ENCODE results near the gene IL4I1.

IL4I1 gene

GRCh38 chr19:49910179-49910578 is 13.5 kb upstream of the IL4I1 start:
- Histone ChIP-seq H3K27me3 (ENCODE audit: control insufficient read depth, insufficient read depth, low read length) (no peaks in the 10 kb centered on the region), H3K4me1 (ENCODE audit: control insufficient read depth, insufficient read depth, low read length) (no peaks in the 10 kb centered on the region), H3K4me3 (ENCODE audit: low read length) (no peak overlapping the region), H3K9ac (ENCODE audit: low read depth, low read length) (no peak overlapping the region), H3K36me3 (ENCODE audit: insufficient read depth, low read length) (peaks cover 55% of the 10 kb centered on the region), H3K9me3 (replicated peaks; ENCODE audit: low read length) (no peaks in the 10 kb centered on the region), H3K4me2 (ENCODE audit: low read length) (no peak overlapping the region)

DNA sequence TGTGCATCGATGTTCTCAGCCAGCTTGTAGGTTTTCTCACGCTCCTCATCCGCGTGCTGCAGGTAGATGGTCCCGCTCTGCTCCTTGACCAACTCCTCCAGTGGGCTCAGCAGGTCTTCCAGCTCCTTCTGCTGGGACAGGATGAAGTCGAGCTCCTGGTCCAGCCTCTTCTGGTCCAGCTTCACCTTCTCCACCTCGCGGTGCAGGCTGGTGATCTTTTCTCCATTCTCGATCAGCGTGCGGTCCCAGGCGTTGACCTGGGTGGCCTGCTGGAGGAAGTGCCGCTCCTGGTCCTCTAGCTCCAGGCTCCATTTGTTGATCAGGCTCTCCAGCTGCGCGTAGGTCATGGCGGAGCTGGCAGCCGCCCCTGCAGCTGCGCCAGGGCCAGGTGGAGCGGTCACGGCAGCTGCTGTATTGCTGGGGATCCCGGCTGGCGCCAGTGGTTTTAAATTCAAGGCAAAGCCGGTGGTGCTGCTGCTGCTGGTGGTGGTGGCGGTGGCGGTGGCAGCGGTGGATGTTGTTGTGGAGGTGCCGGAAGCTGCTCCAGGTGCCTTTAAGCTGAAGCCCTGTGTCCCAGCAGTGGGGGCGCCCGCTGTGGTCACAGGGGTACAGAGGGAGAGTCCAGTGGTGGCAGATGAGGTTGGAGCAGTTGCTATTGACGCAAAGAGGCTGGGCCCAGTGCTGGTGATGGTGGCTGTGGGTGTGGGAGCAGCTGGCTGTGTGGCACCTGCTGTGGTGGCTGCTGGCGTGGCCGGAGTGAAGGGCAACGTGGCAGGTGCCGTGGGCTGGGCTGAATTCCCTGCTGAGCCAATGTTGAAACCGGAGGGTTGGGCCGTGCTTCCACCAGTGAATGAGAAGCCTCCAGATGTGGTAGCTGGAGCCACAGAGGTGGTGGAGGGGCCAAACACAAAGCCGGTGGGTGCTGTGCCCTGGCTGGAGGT is 12.1 kb upstream of the IL4I1 start:
- Histone ChIP-seq H3K4me1 (ENCODE audit: control insufficient read depth, insufficient read depth, low read length) (no peaks in the 10 kb centered on the region), H3K4me3 (ENCODE audit: low read length) (no peak overlapping the region), H3K36me3 (ENCODE audit: insufficient read depth, low read length) (peaks cover 47% of the 10 kb centered on the region), H3K27me3 (ENCODE audit: control insufficient read depth, insufficient read depth, low read length) (no peaks in the 10 kb centered on the region), H3K9ac (ENCODE audit: low read depth, low read length) (no peak overlapping the region), H3K4me2 (ENCODE audit: low read length) (no peak overlapping the region), H3K9me3 (replicated peaks; ENCODE audit: low read length) (no peaks in the 10 kb centered on the region)

DNA sequence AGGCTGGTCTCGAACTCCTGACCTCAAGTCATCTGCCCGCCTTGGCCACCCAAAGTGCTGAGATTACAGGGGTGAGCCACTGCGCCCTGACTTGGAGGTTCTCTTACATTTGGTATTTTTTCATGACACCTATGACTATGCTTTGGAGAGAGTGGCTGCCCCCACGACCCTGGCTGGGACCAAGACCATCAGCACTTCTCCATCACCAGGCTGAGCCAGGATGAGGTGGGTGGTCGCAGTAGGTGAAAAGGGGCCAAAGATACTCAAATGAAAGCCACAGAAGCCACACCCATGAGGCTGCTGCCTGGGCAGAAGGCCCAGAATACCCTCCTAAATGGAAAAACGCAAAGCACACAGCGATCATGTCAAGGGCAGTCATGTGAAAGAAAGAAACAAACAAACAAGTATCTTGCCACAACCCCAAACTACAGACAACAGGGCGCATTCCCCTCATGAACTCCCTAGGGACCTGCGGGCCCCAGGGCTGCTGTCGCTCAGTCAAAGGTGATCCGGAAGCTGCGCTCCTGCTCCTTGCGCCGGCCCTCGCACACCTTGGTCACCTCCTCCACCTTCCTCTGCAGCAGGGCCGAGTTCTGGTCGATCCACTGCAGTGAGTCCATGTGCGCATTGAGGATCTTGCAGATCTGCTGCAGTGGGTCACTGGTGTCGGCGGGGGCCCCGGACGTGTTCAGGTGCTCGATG is 11.2 kb upstream of the IL4I1 start:
- H3K9ac ChIP-seq (ENCODE audit: low read depth, low read length): no peak overlapping the region

GRCh38 chr19:49906879-49907564 is 10.3 kb upstream of the IL4I1 start:
- Histone ChIP-seq H3K4me2 (ENCODE audit: low read length) (no peak overlapping the region), H3K4me3 (ENCODE audit: low read length) (no peak overlapping the region), H3K36me3 (ENCODE audit: insufficient read depth, low read length) (peaks cover 33% of the 10 kb centered on the region), H3K9me3 (replicated peaks; ENCODE audit: low read length) (no peaks in the 10 kb centered on the region), H3K4me1 (ENCODE audit: control insufficient read depth, insufficient read depth, low read length) (no peaks in the 10 kb centered on the region), H3K9ac (ENCODE audit: low read depth, low read length) (no peak overlapping the region), H3K27me3 (ENCODE audit: control insufficient read depth, insufficient read depth, low read length) (no peaks in the 10 kb centered on the region)

More for the DNA sequence above, 11.2 kb upstream of the IL4I1 start:
- peaks cover 39% of the 10 kb centered on the region for H3K36me3 ChIP-seq (ENCODE audit: insufficient read depth, low read length)
- H3K27me3 ChIP-seq (ENCODE audit: control insufficient read depth, insufficient read depth, low read length): no peaks in the 10 kb centered on the region
- no peaks in the 10 kb centered on the region for H3K9me3 ChIP-seq (replicated peaks; ENCODE audit: low read length)
- no peak overlapping the region for H3K4me3 ChIP-seq (ENCODE audit: low read length)
- H3K4me2 ChIP-seq (ENCODE audit: low read length): no peak overlapping the region
- H3K4me1 ChIP-seq (ENCODE audit: control insufficient read depth, insufficient read depth, low read length): no peaks in the 10 kb centered on the region

DNA sequence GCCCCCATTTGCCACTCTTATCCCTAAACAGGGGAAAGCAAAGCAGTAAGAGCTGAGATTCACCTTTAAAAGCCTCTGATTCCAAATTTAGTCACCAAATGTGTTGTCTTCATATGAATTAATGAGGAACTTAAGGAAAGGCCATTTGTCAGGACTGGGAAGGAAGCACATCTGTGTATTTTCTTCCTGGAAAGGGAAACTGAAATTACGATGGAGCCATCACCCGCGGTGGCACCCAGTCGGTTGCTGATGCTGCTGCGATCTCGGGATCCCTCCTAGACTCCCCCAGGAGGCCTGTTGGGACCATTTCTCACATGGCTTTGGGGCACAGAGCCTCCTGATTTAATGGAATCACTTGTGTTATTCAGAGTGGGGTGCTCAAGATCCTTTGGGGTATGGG is 7.4 kb upstream of the IL4I1 start:
- no peaks in the 10 kb centered on the region for H3K9me3 ChIP-seq (replicated peaks; ENCODE audit: low read length)
- H3K9ac ChIP-seq (ENCODE audit: low read depth, low read length): no peak overlapping the region
- H3K4me3 ChIP-seq (ENCODE audit: low read length): no peak overlapping the region

GRCh38 chr19:49895566-49896297 is 955 bp downstream of the IL4I1 start:
- Histone ChIP-seq H3K27me3 (ENCODE audit: control insufficient read depth, insufficient read depth, low read length) (peaks cover 14% of the 10 kb centered on the region), H3K4me3 (ENCODE audit: low read length) (no peak overlapping the region), H3K9ac (ENCODE audit: low read depth, low read length) (no peak overlapping the region), H3K36me3 (ENCODE audit: insufficient read depth, low read length) (no peaks in the 10 kb centered on the region), H3K4me2 (ENCODE audit: low read length) (no peak overlapping the region), H3K9me3 (replicated peaks; ENCODE audit: low read length) (no peaks in the 10 kb centered on the region), H3K4me1 (ENCODE audit: control insufficient read depth, insufficient read depth, low read length) (peaks cover 15% of the 10 kb centered on the region)

More for the DNA sequence above, 7.4 kb upstream of the IL4I1 start:
- Histone ChIP-seq H3K36me3 (ENCODE audit: insufficient read depth, low read length) (peaks cover 21% of the 10 kb centered on the region), H3K27me3 (ENCODE audit: control insufficient read depth, insufficient read depth, low read length) (no peaks in the 10 kb centered on the region), H3K4me2 (ENCODE audit: low read length) (no peak overlapping the region), H3K4me1 (ENCODE audit: control insufficient read depth, insufficient read depth, low read length) (no peaks in the 10 kb centered on the region)

GRCh38 chr19:49894879-49895565 is 1.7 kb downstream of the IL4I1 start:
- no peak overlapping the region for H3K4me3 ChIP-seq (ENCODE audit: low read length)
- H3K9me3 ChIP-seq (replicated peaks; ENCODE audit: low read length): no peaks in the 10 kb centered on the region
- H3K9ac ChIP-seq (ENCODE audit: low read depth, low read length): no peak overlapping the region
- no peaks in the 10 kb centered on the region for H3K36me3 ChIP-seq (ENCODE audit: insufficient read depth, low read length)
- H3K27me3 ChIP-seq (ENCODE audit: control insufficient read depth, insufficient read depth, low read length): peaks cover 14% of the 10 kb centered on the region
- H3K4me2 ChIP-seq (ENCODE audit: low read length): no peak overlapping the region
- H3K4me1 ChIP-seq (ENCODE audit: control insufficient read depth, insufficient read depth, low read length): peaks cover 18% of the 10 kb centered on the region

GRCh38 chr19:49894011-49894664 is 2.5 kb downstream of the IL4I1 start:
- Histone ChIP-seq H3K9ac (ENCODE audit: low read depth, low read length) (no peak overlapping the region), H3K4me1 (ENCODE audit: control insufficient read depth, insufficient read depth, low read length) (peaks cover 21% of the 10 kb centered on the region), H3K4me2 (ENCODE audit: low read length) (no peak overlapping the region), H3K27me3 (ENCODE audit: control insufficient read depth, insufficient read depth, low read length) (peaks cover 14% of the 10 kb centered on the region), H3K36me3 (ENCODE audit: insufficient read depth, low read length) (no peaks in the 10 kb centered on the region), H3K9me3 (replicated peaks; ENCODE audit: low read length) (no peaks in the 10 kb centered on the region), H3K4me3 (ENCODE audit: low read length) (no peak overlapping the region)

- no peaks in the 10 kb centered on the region for H3K36me3 ChIP-seq (ENCODE audit: insufficient read depth, low read length)
- no peak overlapping the region for H3K4me3 ChIP-seq (ENCODE audit: low read length)
- H3K4me2 ChIP-seq (ENCODE audit: low read length): no peak overlapping the region
- no peaks in the 10 kb centered on the region for H3K9me3 ChIP-seq (replicated peaks; ENCODE audit: low read length)
- H3K9ac ChIP-seq (ENCODE audit: low read depth, low read length): no peak overlapping the region
- H3K4me1 ChIP-seq (ENCODE audit: control insufficient read depth, insufficient read depth, low read length): peaks cover 18% of the 10 kb centered on the region
- peaks cover 14% of the 10 kb centered on the region for H3K27me3 ChIP-seq (ENCODE audit: control insufficient read depth, insufficient read depth, low read length)
Measured at GRCh38 chr19:49892716-49893115, 4.0 kb downstream of the IL4I1 start.

DNA sequence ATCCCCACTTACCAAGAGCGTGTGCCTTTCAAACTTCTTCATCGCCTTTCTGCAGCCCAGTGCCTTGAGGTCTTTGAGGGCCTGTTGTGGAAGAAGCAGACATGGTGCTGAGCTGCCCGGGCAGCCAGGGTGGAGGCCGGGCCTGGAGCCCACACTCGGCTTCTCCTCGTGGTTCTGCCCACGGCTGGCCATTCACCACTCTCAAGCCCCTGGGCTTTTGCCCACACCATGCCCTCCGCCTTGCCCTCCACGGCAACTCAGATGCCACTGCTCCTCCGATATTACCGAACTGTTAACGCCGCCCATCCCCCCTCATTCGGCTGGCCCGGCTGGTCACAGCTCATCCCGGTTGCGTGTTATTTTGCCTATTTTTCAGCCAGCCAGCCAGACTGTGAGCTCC is 5.3 kb downstream of the IL4I1 start:
- Histone ChIP-seq H3K4me2 (ENCODE audit: low read length) (no peak overlapping the region), H3K36me3 (ENCODE audit: insufficient read depth, low read length) (no peaks in the 10 kb centered on the region), H3K9me3 (replicated peaks; ENCODE audit: low read length) (no peaks in the 10 kb centered on the region), H3K9ac (ENCODE audit: low read depth, low read length) (no peak overlapping the region), H3K4me3 (ENCODE audit: low read length) (no peak overlapping the region), H3K4me1 (ENCODE audit: control insufficient read depth, insufficient read depth, low read length) (peaks cover 6% of the 10 kb centered on the region), H3K27me3 (ENCODE audit: control insufficient read depth, insufficient read depth, low read length) (peaks cover 14% of the 10 kb centered on the region)

All from skeletal muscle satellite cell (primary cell).